Vagina (tissue), 2 donors: ENCODE results near the gene MPV17L2. TPM values are rescaled to one million over a fixed set of nuclear protein-coding genes. Genes with fewer than 3 reads are reported as not detected.

Source experiments
- DNase-seq, 2 donors: peaks; one replicate each; pipeline ENCODE4 v3.0.0-alpha.2; 2017; ENCODE audit errors: extremely low spot score in 2 of 2
- H3K27ac ChIP-seq: fragments of 200-600 bp; sonication (generic); one replicate; pipeline ENCODE4 v1.5.1; 2019
- H3K27me3 ChIP-seq: fragments of 200-600 bp; sonication (generic); one replicate; pipeline ENCODE4 v1.5.1; 2019
- H3K36me3 ChIP-seq, 2 donors: fragments of 200-600 bp; sonication (generic); one replicate each; pipeline ENCODE4 v1.5.1; 2017 to 2019
- H3K4me1 ChIP-seq: fragments of 200-600 bp; sonication (generic); one replicate; pipeline ENCODE4 v1.5.1; 2019
- H3K4me3 ChIP-seq, 2 donors: fragments of 200-600 bp; sonication (generic); 1 replicate in 1 of 2; 2 replicates in 1 of 2; pipeline ENCODE4 v1.5.1; 2016 to 2019
- H3K9me3 ChIP-seq: fragments of 200-600 bp; sonication (generic); one replicate; pipeline ENCODE4 v1.5.1; 2019
- CTCF ChIP-seq, 3 experiments: fragments of 450-650 bp in 2 of 3; fragments of 200-600 bp in 1 of 3; sonication (generic) in 1 of 3; IDR thresholded peaks; one replicate each; pipeline ENCODE4 v1.5.1; 2017 to 2019; ENCODE audit warnings: antibody characterized with exemption in 3 of 3, mild to moderate bottlenecking in 2 of 3, moderate library complexity in 2 of 3
- POLR2A ChIP-seq, 2 donors: fragments of 450-650 bp; IDR thresholded peaks; one replicate each; pipeline ENCODE4 v1.6.1; 2017; ENCODE audit warnings: antibody characterized with exemption in 2 of 2, mild to moderate bottlenecking in 2 of 2, moderate library complexity in 2 of 2
- POLR2AphosphoS5 ChIP-seq, 2 donors: sonication (generic); formaldehyde crosslinking; IDR thresholded peaks; one replicate each; pipeline ENCODE4 v1.9.0; 2017; ENCODE audit warnings: antibody characterized with exemption in 2 of 2, mild to moderate bottlenecking in 2 of 2, low read depth in 1 of 2; ENCODE audit not compliant: insufficient read depth in 1 of 2
- intact Hi-C: fragments of 100-400 bp; cut with DNase I; formaldehyde crosslinking; loops from one replicate; pipeline ENCODE4 v1.15.1; 2023
- total RNA-seq: library from RNA; depleted of rRNA; stranded (reverse); fragments of >200 nt; gene quantifications from one replicate; pipeline ENCODE4 v1.2.3, GENCODE V29; 2016

MPV17L2 gene
- total RNA-seq, 1 donor from 2014 or later, result 10.3 TPM

- intact Hi-C loops, result no loop called here
- H3K36me3 ChIP-seq, result peaks cover 0 to 14% of the 10 kb centered on the region in 2 donors
- TF ChIP-seq POLR2A (IDR thresholded peaks at IDR 0.05) (no peak), POLR2AphosphoS5 (IDR thresholded peaks at IDR 0.05; ENCODE audit: insufficient read depth in 1 of 2, low read depth in 1 of 2) (no peak), CTCF (IDR thresholded peaks at IDR 0.05) (no peak)
- DNase-seq, result peak in 1 of 2 donors; percentile 79
- H3K4me1 ChIP-seq, result peaks cover 16% of the 10 kb centered on the region
- peak overlapping the region; percentile 64 to 76 for H3K4me3 ChIP-seq
- peak overlapping the region; percentile 42 for H3K27ac ChIP-seq
- no peaks in the 10 kb centered on the region for H3K27me3 ChIP-seq
- H3K9me3 ChIP-seq, result no peaks in the 10 kb centered on the region
Observed at GRCh38 chr19:18173054-18173571, 19.9 kb upstream of the MPV17L2 start.

GRCh38 chr19:18173572-18174288, 19.3 kb upstream of the MPV17L2 start, which contains the start of gene IFI30:
IFI30 (plus strand) TSS chr19:18173813; CDS start chr19:18173842, 29 bp downstream.
- Histone ChIP-seq H3K4me1 (peaks cover 16% of the 10 kb centered on the region), H3K27ac (peak within 1 kb of the TSS; percentile 42), H3K36me3 (peaks cover 0 to 8% of the 10 kb centered on the region in 2 donors), H3K9me3 (no peaks in the 10 kb centered on the region), H3K4me3 (peak within 1 kb of the TSS; percentile 64 to 76), H3K27me3 (no peaks in the 10 kb centered on the region)
- TF ChIP-seq POLR2A (IDR thresholded peaks at IDR 0.05) (no peak), CTCF (IDR thresholded peaks at IDR 0.05) (no peak), POLR2AphosphoS5 (IDR thresholded peaks at IDR 0.05; ENCODE audit: insufficient read depth in 1 of 2, low read depth in 1 of 2) (peak; percentile 37 to 75)
- intact Hi-C loops, result no loop called here
- peak in 1 of 2 donors; percentile 93 for DNase-seq

GRCh38 chr19:18174983-18175382, 18.0 kb upstream of the MPV17L2 start:
- DNase-seq, result no peak
- Histone ChIP-seq H3K9me3 (no peaks in the 10 kb centered on the region), H3K27me3 (no peaks in the 10 kb centered on the region), H3K4me1 (peaks cover 16% of the 10 kb centered on the region), H3K4me3 (peak overlapping the region in 1 of 2 donors; percentile 64), H3K27ac (no peak overlapping the region), H3K36me3 (no peaks in the 10 kb centered on the region)
- intact Hi-C loops, result no loop called here
- TF ChIP-seq POLR2AphosphoS5 (IDR thresholded peaks at IDR 0.05; ENCODE audit: insufficient read depth in 1 of 2, low read depth in 1 of 2), result no peak
- TF ChIP-seq CTCF (IDR thresholded peaks at IDR 0.05), result no peak
- no peak for TF ChIP-seq POLR2A (IDR thresholded peaks at IDR 0.05)

GRCh38 chr19:18176367-18177310, 16.4 kb upstream of the MPV17L2 start:
- H3K27ac ChIP-seq, result no peak overlapping the region
- no peak for TF ChIP-seq CTCF (IDR thresholded peaks at IDR 0.05)
- TF ChIP-seq POLR2AphosphoS5 (IDR thresholded peaks at IDR 0.05; ENCODE audit: insufficient read depth in 1 of 2, low read depth in 1 of 2), result no peak
- no peak for TF ChIP-seq POLR2A (IDR thresholded peaks at IDR 0.05)

More at GRCh38 chr19:18176367-18177310, 16.4 kb upstream of the MPV17L2 start:
- H3K9me3 ChIP-seq, result no peaks in the 10 kb centered on the region
- H3K36me3 ChIP-seq, result no peaks in the 10 kb centered on the region
- intact Hi-C loops, result no loop called here
- H3K27me3 ChIP-seq, result no peaks in the 10 kb centered on the region
- peak in 1 of 2 donors; percentile 74 for DNase-seq
- peaks cover 16% of the 10 kb centered on the region for H3K4me1 ChIP-seq
- no peak overlapping the region for H3K4me3 ChIP-seq
